Activated naive CD4-positive, alpha-beta T cell treated with anti-CD3 and anti-CD28 coated beads, Interleukin-2, amount 10 ng/mL, durations not matched to agents 7 days and 5 days (primary cell): ENCODE results near the gene KIR2DL1.
"Not testable (repeated sequence)": the region's sequence is repeated elsewhere in the genome, so short reads cannot be mapped to it uniquely, and the experiment has no call there.

ENCODE experiments used
- CTCF ChIA-PET: fragments of 350-600 bp; sonication (Branson Sonifier 250); formaldehyde crosslinking; loops from one replicate; lab custom pipeline; 2021; ENCODE audit warnings: antibody characterized with exemption; lab: Charles Lee
- DNase-seq: peaks from one replicate; pipeline ENCODE4 v3.0.0-alpha.2; 2020
- H3K27ac Mint-ChIP-seq: one replicate; pipeline ENCODE4 v1.8.0; 2021; ENCODE audit warnings: mild to moderate bottlenecking, moderate library complexity, mixed read lengths
- H3K27me3 Mint-ChIP-seq: one replicate; pipeline ENCODE4 v1.8.0; 2021; ENCODE audit warnings: mild to moderate bottlenecking, mixed read lengths
- H3K36me3 Mint-ChIP-seq: one replicate; pipeline ENCODE4 v1.8.0; 2021; ENCODE audit warnings: mixed read lengths
- H3K4me1 Mint-ChIP-seq: one replicate; pipeline ENCODE4 v1.8.0; 2021; ENCODE audit warnings: mixed read lengths
- H3K4me3 Mint-ChIP-seq: one replicate; pipeline ENCODE4 v1.8.0; 2021; ENCODE audit warnings: mild to moderate bottlenecking, moderate library complexity, mixed read lengths
- H3K9me3 Mint-ChIP-seq: one replicate; pipeline ENCODE4 v1.8.0; 2021; ENCODE audit warnings: mixed read lengths

Gene KIR2DL1

GRCh38 chr19:54769646-54770045 is at the start of gene KIR2DL1:
TSS of gene KIR2DL1 (plus strand) at chr19:54769793. CDS start at chr19:54769851, 58 bp downstream.
- CTCF ChIA-PET, H3K4me3 Mint-ChIP-seq, H3K4me1 Mint-ChIP-seq, H3K27ac Mint-ChIP-seq, DNase-seq, H3K36me3 Mint-ChIP-seq, H3K27me3 Mint-ChIP-seq, H3K9me3 Mint-ChIP-seq: not testable (repeated sequence)

DNA sequence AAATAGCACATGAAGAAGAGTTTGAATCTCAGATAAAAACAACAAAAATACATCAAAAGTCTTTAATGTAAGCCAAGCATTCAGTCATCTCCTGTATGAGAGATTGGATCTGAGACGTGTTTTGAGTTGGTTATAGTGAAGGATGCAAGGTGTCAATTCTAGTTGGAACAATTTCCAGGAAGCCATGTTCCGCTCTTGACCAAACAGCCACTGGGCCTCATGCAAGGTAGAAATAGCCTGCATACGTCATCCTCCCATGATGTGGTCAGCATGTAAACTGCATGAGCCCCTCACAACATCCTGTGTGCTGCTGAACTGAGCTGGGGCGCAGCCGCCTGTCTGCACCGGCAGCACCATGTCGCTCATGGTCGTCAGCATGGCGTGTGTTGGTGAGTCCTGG is 45.5 kb upstream of the KIR2DL1 start, which contains the start of gene KIR3DL3:
KIR3DL3 (plus strand) TSS at position 301 of the 400 bp plus-strand sequence; CDS start at position 356, 55 bp downstream.
- H3K27me3 Mint-ChIP-seq = peaks cover 3% of the 10 kb centered on the region
- no peaks in the 10 kb centered on the region for H3K4me1 Mint-ChIP-seq
- CTCF ChIA-PET = no interaction called here
- no peak within 1 kb of the TSS for H3K27ac Mint-ChIP-seq
- DNase-seq = no peak
- peaks cover 8% of the 10 kb centered on the region for H3K9me3 Mint-ChIP-seq
- no peaks in the 10 kb centered on the region for H3K36me3 Mint-ChIP-seq
- no peak within 1 kb of the TSS for H3K4me3 Mint-ChIP-seq

- H3K27me3 Mint-ChIP-seq = peaks cover 4% of the 10 kb centered on the region
- H3K27ac Mint-ChIP-seq = no peak overlapping the region
- peaks cover 8% of the 10 kb centered on the region for H3K9me3 Mint-ChIP-seq
- CTCF ChIA-PET = no interaction called here
- H3K4me3 Mint-ChIP-seq = no peak overlapping the region
- no peaks in the 10 kb centered on the region for H3K4me1 Mint-ChIP-seq
- no peak for DNase-seq
- no peaks in the 10 kb centered on the region for H3K36me3 Mint-ChIP-seq
These were observed 44.9 kb upstream of the KIR2DL1 start for GRCh38 chr19:54724644-54725043.

- H3K27ac Mint-ChIP-seq = no peak overlapping the region
- CTCF ChIA-PET = no interaction called here
- peaks cover 8% of the 10 kb centered on the region for H3K9me3 Mint-ChIP-seq
- no peak overlapping the region for H3K4me3 Mint-ChIP-seq
- H3K4me1 Mint-ChIP-seq = no peaks in the 10 kb centered on the region
- no peak for DNase-seq
- no peaks in the 10 kb centered on the region for H3K36me3 Mint-ChIP-seq
- peaks cover 6% of the 10 kb centered on the region for H3K27me3 Mint-ChIP-seq
These were observed 44.3 kb upstream of the KIR2DL1 start for GRCh38 chr19:54725321-54725720.

- no peak for DNase-seq
- H3K36me3 Mint-ChIP-seq = no peaks in the 10 kb centered on the region
- H3K4me3 Mint-ChIP-seq = no peak overlapping the region
- no peaks in the 10 kb centered on the region for H3K4me1 Mint-ChIP-seq
- peaks cover 10% of the 10 kb centered on the region for H3K27me3 Mint-ChIP-seq
- CTCF ChIA-PET = no interaction called here
- peaks cover 8% of the 10 kb centered on the region for H3K9me3 Mint-ChIP-seq
- no peak overlapping the region for H3K27ac Mint-ChIP-seq
These were observed 42.0 kb upstream of the KIR2DL1 start for GRCh38 chr19:54727562-54727961.

- Mint-ChIP-seq H3K36me3 (no peaks in the 10 kb centered on the region), H3K27me3 (peaks cover 10% of the 10 kb centered on the region), H3K9me3 (peaks cover 8% of the 10 kb centered on the region), H3K4me3 (no peak overlapping the region), H3K27ac (no peak overlapping the region), H3K4me1 (no peaks in the 10 kb centered on the region)
- CTCF ChIA-PET = no interaction called here
- DNase-seq = no peak
These were observed 41.4 kb upstream of the KIR2DL1 start for GRCh38 chr19:54728167-54728566.

GRCh38 chr19:54729416-54730188 is 40.0 kb upstream of the KIR2DL1 start:
- peaks cover 10% of the 10 kb centered on the region for H3K27me3 Mint-ChIP-seq

GRCh38 chr19:54731191-54731590 is 38.4 kb upstream of the KIR2DL1 start:
- no peak for DNase-seq
- no peak overlapping the region for H3K4me3 Mint-ChIP-seq
- H3K9me3 Mint-ChIP-seq = peaks cover 2% of the 10 kb centered on the region
- no peak overlapping the region for H3K27ac Mint-ChIP-seq
- peaks cover 7% of the 10 kb centered on the region for H3K27me3 Mint-ChIP-seq
- no peaks in the 10 kb centered on the region for H3K4me1 Mint-ChIP-seq
- H3K36me3 Mint-ChIP-seq = no peaks in the 10 kb centered on the region
- CTCF ChIA-PET = no interaction called here

More at GRCh38 chr19:54729416-54730188, 40.0 kb upstream of the KIR2DL1 start:
- Mint-ChIP-seq H3K9me3 (peaks cover 6% of the 10 kb centered on the region), H3K4me3 (no peak overlapping the region), H3K27ac (no peak overlapping the region), H3K4me1 (no peaks in the 10 kb centered on the region), H3K36me3 (no peaks in the 10 kb centered on the region)
- CTCF ChIA-PET = no interaction called here
- DNase-seq = no peak

DNA sequence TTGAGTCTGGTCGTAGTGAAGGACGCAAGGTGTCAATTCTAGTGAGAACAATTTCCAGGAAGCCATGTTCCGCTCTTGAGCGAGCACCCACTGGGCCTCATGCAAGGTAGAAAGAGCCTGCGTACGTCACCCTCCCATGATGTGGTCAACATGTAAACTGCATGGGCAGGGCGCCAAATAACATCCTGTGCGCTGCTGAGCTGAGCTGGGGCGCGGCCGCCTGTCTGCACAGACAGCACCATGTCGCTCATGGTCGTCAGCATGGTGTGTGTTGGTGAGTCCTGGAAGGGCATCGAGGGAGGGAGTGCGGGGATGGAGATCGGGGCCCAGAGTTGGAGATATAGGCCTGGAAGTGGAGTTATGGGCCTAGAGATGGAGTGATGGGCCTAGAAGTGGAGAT is 31.3 kb upstream of the KIR2DL1 start, which contains the start of gene KIR2DL3:
KIR2DL3 (plus strand) TSS at position 208 of the 400 bp plus-strand sequence; CDS start at position 241, 33 bp downstream.
- H3K27me3 Mint-ChIP-seq, H3K9me3 Mint-ChIP-seq, DNase-seq, H3K4me1 Mint-ChIP-seq, H3K4me3 Mint-ChIP-seq, CTCF ChIA-PET, H3K27ac Mint-ChIP-seq, H3K36me3 Mint-ChIP-seq: not testable (repeated sequence)

- Mint-ChIP-seq H3K27me3 (peaks cover 4% of the 10 kb centered on the region), H3K36me3 (no peaks in the 10 kb centered on the region), H3K4me3 (no peak overlapping the region), H3K27ac (no peak overlapping the region), H3K4me1 (no peaks in the 10 kb centered on the region), H3K9me3 (no peaks in the 10 kb centered on the region)
- no peak for DNase-seq
- CTCF ChIA-PET = no interaction called here
These were observed 30.9 kb upstream of the KIR2DL1 start for GRCh38 chr19:54738715-54739114.

DNA sequence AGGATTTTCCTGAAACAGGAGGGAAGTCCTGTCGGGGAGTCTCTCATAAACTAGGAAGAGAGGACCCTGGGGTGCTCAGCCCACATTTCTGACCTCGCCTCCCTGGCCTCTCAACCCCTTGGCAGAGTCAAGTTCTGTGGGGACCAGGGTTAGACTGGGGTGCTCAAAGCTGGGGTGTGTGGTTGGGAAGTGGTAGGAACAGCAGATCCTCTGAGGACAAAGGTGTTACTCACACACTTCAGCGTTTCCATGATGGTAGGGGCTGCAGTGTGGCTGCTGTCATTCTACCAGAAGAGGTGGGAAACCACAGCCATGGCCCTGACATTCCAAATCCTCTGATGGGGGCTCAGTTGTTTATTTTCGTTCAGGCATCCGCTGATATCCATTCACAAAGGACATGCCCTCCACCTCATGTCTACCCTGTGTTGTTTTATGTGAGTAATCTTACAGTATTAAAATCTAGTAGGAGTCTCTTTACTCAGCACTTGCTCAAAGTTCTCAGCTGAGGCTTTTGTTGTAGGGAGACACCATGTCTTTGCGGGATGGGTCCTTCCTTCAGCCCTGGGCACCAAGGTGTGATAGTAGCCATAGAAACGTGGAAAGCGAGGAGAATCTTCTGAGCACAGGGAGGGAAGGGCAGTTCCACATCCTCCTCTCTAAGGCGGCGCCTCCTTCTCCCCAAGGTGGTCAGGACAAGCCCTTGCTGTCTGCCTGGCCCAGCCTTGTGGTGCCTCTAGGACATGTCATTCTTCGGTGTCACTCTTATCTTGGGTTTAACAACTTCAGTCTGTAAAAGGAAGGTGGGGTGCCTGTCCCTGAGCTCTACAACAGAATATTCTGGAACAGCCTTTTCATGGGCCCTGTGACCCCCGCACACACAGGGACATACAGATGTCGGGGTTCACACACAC is 29.8 kb upstream of the KIR2DL1 start:
- Mint-ChIP-seq H3K27me3 (peaks cover 7% of the 10 kb centered on the region), H3K9me3 (no peaks in the 10 kb centered on the region), H3K4me1 (no peaks in the 10 kb centered on the region), H3K27ac (no peak overlapping the region), H3K4me3 (no peak overlapping the region), H3K36me3 (no peaks in the 10 kb centered on the region)
- CTCF ChIA-PET = no interaction called here
- no peak for DNase-seq

DNA sequence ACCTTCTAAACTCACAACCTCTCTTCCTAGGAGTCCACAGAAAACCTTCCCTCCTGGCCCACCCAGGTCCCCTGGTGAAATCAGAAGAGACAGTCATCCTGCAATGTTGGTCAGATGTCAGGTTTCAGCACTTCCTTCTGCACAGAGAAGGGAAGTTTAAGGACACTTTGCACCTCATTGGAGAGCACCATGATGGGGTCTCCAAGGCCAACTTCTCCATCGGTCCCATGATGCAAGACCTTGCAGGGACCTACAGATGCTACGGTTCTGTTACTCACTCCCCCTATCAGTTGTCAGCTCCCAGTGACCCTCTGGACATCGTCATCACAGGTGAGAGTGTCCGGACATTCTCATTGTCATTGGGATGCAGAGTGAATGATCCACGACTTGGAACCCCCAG is 27.6 kb upstream of the KIR2DL1 start:
- H3K27me3 Mint-ChIP-seq, CTCF ChIA-PET, H3K4me3 Mint-ChIP-seq: not testable (repeated sequence)

DNA sequence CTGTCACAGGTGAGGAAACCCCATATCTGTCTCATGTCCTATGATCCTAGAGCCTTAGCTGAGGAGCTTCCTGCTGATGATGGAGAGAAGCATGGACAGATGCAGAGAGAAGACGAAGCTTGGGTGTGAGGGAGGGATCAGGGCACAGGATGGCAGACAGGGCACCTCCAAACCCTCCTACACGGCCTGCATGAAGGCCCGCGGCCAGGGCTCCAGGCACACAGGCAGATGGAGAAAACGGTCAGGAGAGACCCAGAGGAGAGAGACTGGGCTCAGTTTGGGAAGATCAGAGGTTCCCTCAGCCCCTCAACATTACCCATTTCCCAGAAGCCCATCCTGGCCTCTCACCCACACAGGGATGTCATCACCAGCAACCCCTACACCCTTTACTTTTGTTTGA is 25.5 kb upstream of the KIR2DL1 start:
- H3K4me1 Mint-ChIP-seq, H3K27ac Mint-ChIP-seq, H3K9me3 Mint-ChIP-seq, H3K4me3 Mint-ChIP-seq, H3K36me3 Mint-ChIP-seq, H3K27me3 Mint-ChIP-seq, DNase-seq, CTCF ChIA-PET: not testable (repeated sequence)

More for the DNA sequence above, 27.6 kb upstream of the KIR2DL1 start:
- H3K36me3 Mint-ChIP-seq, H3K9me3 Mint-ChIP-seq, H3K4me1 Mint-ChIP-seq, DNase-seq, H3K27ac Mint-ChIP-seq: not testable (repeated sequence)

- H3K36me3 Mint-ChIP-seq, H3K9me3 Mint-ChIP-seq, H3K27ac Mint-ChIP-seq, H3K27me3 Mint-ChIP-seq, H3K4me1 Mint-ChIP-seq, CTCF ChIA-PET, H3K4me3 Mint-ChIP-seq, DNase-seq: not testable (repeated sequence)
These were observed 21.8 kb upstream of the KIR2DL1 start for GRCh38 chr19:54747614-54748322.
